HepG2 (cell line): ENCODE measurements around the gene FAM110D.

Source experiments
- AKAP8 ChIP-seq: sonication (generic); formaldehyde crosslinking; IDR thresholded peaks from 2 replicates; pipeline ENCODE4 v1.5.1; 2020; ENCODE audit warnings: mild to moderate bottlenecking, missing genetic modification reagents
- ATF3 ChIP-seq: sonication (generic); formaldehyde crosslinking; IDR thresholded peaks from 2 replicates; pipeline ENCODE4 v1.4.0; 2020; ENCODE audit warnings: missing genetic modification reagents
- BRCA1 ChIP-seq: sonication (generic); formaldehyde crosslinking; IDR thresholded peaks from 2 replicates; pipeline ENCODE4 v1.4.0; 2020; ENCODE audit warnings: missing genetic modification reagents
- CAMTA2 ChIP-seq: sonication (generic); formaldehyde crosslinking; IDR thresholded peaks from 2 replicates; pipeline ENCODE4 v1.4.0; 2020; ENCODE audit warnings: mild to moderate bottlenecking, missing genetic modification reagents, borderline replicate concordance
- CTCF ChIP-seq: sonication (generic); formaldehyde crosslinking; IDR thresholded peaks from 2 replicates; pipeline ENCODE4 v1.5.0; 2020; ENCODE audit warnings: mild to moderate bottlenecking, missing genetic modification reagents, moderate library complexity
- EZH2 ChIP-seq: conservative IDR thresholded peaks from 2 replicates; pipeline ENCODE4 v1.6.1; 2012; ENCODE audit warnings: mild to moderate bottlenecking, low read depth, low read length, moderate library complexity
- TBP ChIP-seq: sonication (generic); formaldehyde crosslinking; IDR thresholded peaks from 2 replicates; pipeline ENCODE4 v1.5.0; 2020; ENCODE audit warnings: missing genetic modification reagents
- TEF ChIP-seq: sonication (generic); formaldehyde crosslinking; IDR thresholded peaks from 2 replicates; pipeline ENCODE4 v1.5.0; 2020; ENCODE audit warnings: missing genetic modification reagents
- TGIF2 ChIP-seq: IDR thresholded peaks from 2 replicates; pipeline ENCODE4 v1.6.1; 2016; ENCODE audit warnings: control low read depth, missing compliant biosample characterization
- ZNF232 ChIP-seq: sonication (generic); formaldehyde crosslinking; IDR thresholded peaks from 2 replicates; pipeline ENCODE4 v1.4.0; 2020; ENCODE audit warnings: missing genetic modification reagents, borderline replicate concordance
- ZNF713 ChIP-seq: sonication (generic); formaldehyde crosslinking; IDR thresholded peaks from 2 replicates; pipeline ENCODE4 v1.4.0; 2020; ENCODE audit warnings: mild to moderate bottlenecking, missing genetic modification reagents
- ZZZ3 ChIP-seq: sonication (generic); formaldehyde crosslinking; IDR thresholded peaks from 2 replicates; pipeline ENCODE4 v1.4.0; 2020; ENCODE audit warnings: missing genetic modification reagents, mild to moderate bottlenecking, borderline replicate concordance

DNA sequence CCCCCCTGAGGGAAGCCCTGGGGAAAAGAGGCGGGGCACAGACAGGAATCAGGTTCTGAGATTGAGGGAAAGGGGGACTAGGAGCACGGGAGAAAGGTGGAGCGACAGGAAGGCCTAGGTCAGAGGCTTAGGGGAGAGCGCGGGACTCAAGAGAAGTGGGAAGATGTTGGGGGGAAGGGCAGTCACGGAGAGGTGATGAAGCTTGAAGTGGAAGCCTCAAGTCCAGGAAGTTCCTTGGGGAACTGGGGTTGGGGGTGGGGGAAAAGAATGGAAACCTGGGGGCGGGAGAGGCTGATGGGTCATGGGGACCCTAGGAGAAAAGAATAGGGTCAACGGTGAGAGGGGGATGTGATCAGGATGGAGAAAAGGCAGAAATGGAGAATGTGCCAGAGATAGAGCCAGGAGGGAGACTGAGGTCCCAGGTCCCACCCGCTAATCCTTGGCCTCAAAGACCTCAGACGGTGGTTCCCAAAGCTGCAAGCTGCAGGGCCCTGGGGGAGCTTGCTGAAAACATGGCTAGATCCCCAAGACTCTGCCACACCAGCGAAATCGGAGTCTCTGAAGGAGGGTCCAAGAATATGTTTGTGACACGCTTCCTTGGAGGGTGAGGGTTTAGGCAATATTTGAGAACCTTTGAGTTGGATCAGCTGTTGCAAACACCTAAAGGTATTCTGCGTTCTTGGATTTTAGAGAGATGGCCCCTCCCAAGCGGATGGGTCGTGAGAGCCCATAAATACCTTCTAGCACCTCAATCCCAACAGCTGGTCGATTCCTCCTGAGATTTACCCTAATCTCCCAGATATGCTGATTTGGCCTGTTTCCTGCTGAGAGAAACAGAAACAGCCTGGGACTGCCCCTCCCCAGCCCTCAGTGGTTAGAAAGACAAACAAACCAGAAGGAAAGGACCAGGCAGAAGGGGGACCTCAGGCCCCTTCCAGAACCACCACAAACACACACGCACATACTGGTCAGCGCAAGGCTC, 6.3 kb downstream of the FAM110D start:
- no peak for TF ChIP-seq CTCF (CRISPR knock-in tag)
- TF ChIP-seq ZNF232 (CRISPR knock-in tag), result no peak
- no peak for TF ChIP-seq ATF3 (CRISPR knock-in tag)
- no peak for TF ChIP-seq TBP (CRISPR knock-in tag)
- no peak for TF ChIP-seq TGIF2 (CRISPR knock-in tag)
- no peak for TF ChIP-seq ZZZ3
- TF ChIP-seq TEF (CRISPR knock-in tag), result no peak
- TF ChIP-seq AKAP8 (CRISPR knock-in tag), result no peak
- TF ChIP-seq EZH2, result no peak
- no peak for TF ChIP-seq CAMTA2
- TF ChIP-seq ZNF713 (CRISPR knock-in tag), result no peak
- TF ChIP-seq BRCA1 (CRISPR knock-in tag), result no peak
